NCI-H2171 (cell line): ENCODE measurements around the gene NELFB.

Source experiments
- DNase-seq: peaks from one replicate; lab custom pipeline; 2025; lab: John Stamatoyannopoulos, UW

The NELFB gene

GRCh38 chr9:137303151-137303892 is 48.2 kb downstream of the NELFB start:
- DNase-seq = no peak

- DNase-seq = no peak
These were observed 48.8 kb downstream of the NELFB start for GRCh38 chr9:137303893-137304382.

- no peak for DNase-seq
These were observed 49.4 kb downstream of the NELFB start for GRCh38 chr9:137304383-137305059.

- peak; percentile 82 for DNase-seq
These were observed 50.1 kb downstream of the NELFB start for GRCh38 chr9:137305060-137305797.

GRCh38 chr9:137305798-137306065 is 50.6 kb downstream of the NELFB start:
- no peak for DNase-seq

GRCh38 chr9:137306066-137306849 is 51.1 kb downstream of the NELFB start:
- DNase-seq = no peak

- no peak for DNase-seq
These were observed 51.7 kb downstream of the NELFB start for GRCh38 chr9:137306850-137307254.

- DNase-seq = no peak
These were observed 52.3 kb downstream of the NELFB start for GRCh38 chr9:137307255-137308056.

GRCh38 chr9:137308057-137308619 is 53.0 kb downstream of the NELFB start:
- DNase-seq = no peak

GRCh38 chr9:137309368-137310188 is 54.5 kb downstream of the NELFB start:
- no peak for DNase-seq

- peak; percentile 88 for DNase-seq
These were observed 55.3 kb downstream of the NELFB start for GRCh38 chr9:137310189-137311052.

- DNase-seq = peak; percentile 65
These were observed 56.3 kb downstream of the NELFB start for GRCh38 chr9:137311171-137311985.

GRCh38 chr9:137311986-137312851 is 57.1 kb downstream of the NELFB start:
- DNase-seq = no peak

- no peak for DNase-seq
These were observed 57.8 kb downstream of the NELFB start for GRCh38 chr9:137312852-137313325.

GRCh38 chr9:137313326-137313936 is 58.3 kb downstream of the NELFB start:
- no peak for DNase-seq

- no peak for DNase-seq
These were observed 58.9 kb downstream of the NELFB start for GRCh38 chr9:137313956-137314560.
